MM.1S (cell line): ENCODE measurements around the gene PDPN.

Source experiments
- DNase-seq: peaks from one replicate; pipeline ENCODE4 v3.0.0-alpha.2; 2015
- H2AFZ ChIP-seq: fragments of 300-600 bp; sonication (generic); 2 replicates; pipeline ENCODE4 v1.6.0; 2016; ENCODE audit warnings: antibody characterized with exemption, low read length
- H3F3A ChIP-seq: fragments of 300-600 bp; sonication (generic); 2 replicates; pipeline ENCODE4 v1.6.1; 2016; ENCODE audit warnings: mild to moderate bottlenecking, antibody characterized with exemption, low read length, moderate library complexity, mixed read lengths; ENCODE audit not compliant: insufficient read depth
- H3K27ac ChIP-seq: fragments of 300-600 bp; sonication (generic); 2 replicates; pipeline ENCODE4 v1.5.1; 2016; ENCODE audit warnings: mild to moderate bottlenecking, low read length
- H3K27me3 ChIP-seq: fragments of 300-600 bp; sonication (generic); replicated peaks from 2 replicates; pipeline ENCODE4 v1.6.0; 2016; ENCODE audit warnings: low read length; ENCODE audit not compliant: insufficient read depth
- H3K36me3 ChIP-seq: fragments of 300-600 bp; sonication (generic); replicated peaks from 2 replicates; pipeline ENCODE4 v1.6.1; 2016; ENCODE audit warnings: mild to moderate bottlenecking, low read length, mixed read lengths; ENCODE audit not compliant: insufficient read depth
- H3K4me1 ChIP-seq: fragments of 300-600 bp; sonication (generic); 2 replicates; pipeline ENCODE4 v1.6.1; 2016; ENCODE audit warnings: low read length, mixed read lengths
- H3K4me2 ChIP-seq: fragments of 300-600 bp; sonication (generic); 2 replicates; pipeline ENCODE4 v1.6.0; 2016; ENCODE audit warnings: low read depth, low read length
- H3K4me3 ChIP-seq: fragments of 300-600 bp; sonication (generic); 2 replicates; pipeline ENCODE4 v1.5.1; 2016; ENCODE audit warnings: low read length, mixed read lengths
- H3K79me2 ChIP-seq: fragments of 300-600 bp; sonication (generic); 2 replicates; pipeline ENCODE4 v1.6.1; 2016; ENCODE audit warnings: mixed run types, low read length, mixed read lengths
- H3K9ac ChIP-seq: fragments of 300-600 bp; sonication (generic); 2 replicates; pipeline ENCODE4 v1.6.1; 2016; ENCODE audit warnings: low read length, mixed read lengths
- H3K9me2 ChIP-seq: fragments of 300-600 bp; sonication (generic); replicated peaks from 2 replicates; pipeline ENCODE4 v1.6.1; 2016; ENCODE audit warnings: mild to moderate bottlenecking, low read length, mixed read lengths; ENCODE audit not compliant: insufficient read depth
- H3K9me3 ChIP-seq: fragments of 300-600 bp; sonication (generic); replicated peaks from 2 replicates; pipeline ENCODE4 v1.6.1; 2016; ENCODE audit warnings: mild to moderate bottlenecking, low read length, mixed read lengths; ENCODE audit not compliant: insufficient read depth
- H4K20me1 ChIP-seq: fragments of 300-600 bp; sonication (generic); 2 replicates; pipeline ENCODE4 v1.6.1; 2016; ENCODE audit warnings: mild to moderate bottlenecking, low read length, moderate library complexity, mixed read lengths; ENCODE audit not compliant: insufficient read depth
- CTCF ChIP-seq: fragments of 300-600 bp; sonication (generic); IDR thresholded peaks from 2 replicates; pipeline ENCODE4 v1.5.1; 2016; ENCODE audit warnings: antibody characterized with exemption, low read length, mixed read lengths
- EZH2 ChIP-seq: fragments of 300-600 bp; sonication (generic); optimal IDR thresholded peaks from 2 replicates; pipeline ENCODE3; 2017; ENCODE audit warnings: low read depth, mild to moderate bottlenecking, antibody characterized with exemption, low read length, mixed read lengths
- EZH2phosphoT487 ChIP-seq: fragments of 300-600 bp; sonication (generic); IDR thresholded peaks from 2 replicates; pipeline ENCODE4 v1.6.1; 2018; ENCODE audit warnings: antibody characterized with exemption, low read length

Gene PDPN

DNA sequence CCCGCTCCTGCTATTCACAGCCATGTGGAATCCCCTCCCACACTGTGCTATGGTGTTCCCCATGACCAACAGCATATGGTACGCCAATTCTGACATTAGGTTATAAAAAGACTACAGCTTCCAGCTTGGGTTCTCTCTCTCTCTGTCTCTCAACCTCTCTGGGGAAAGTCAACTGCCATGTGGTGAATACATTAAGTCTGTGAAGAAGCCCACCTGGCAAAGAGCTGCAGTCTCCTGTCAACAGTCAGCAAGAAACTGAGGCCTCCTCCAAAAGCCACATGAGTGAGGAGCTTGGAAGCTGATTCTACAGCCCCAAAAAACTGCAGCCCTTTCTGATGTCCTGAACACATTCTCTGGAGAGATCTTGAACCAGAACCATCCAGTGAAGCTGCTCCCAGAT lies 44.8 kb upstream of the PDPN start:
- H3K27me3 ChIP-seq, result no peaks in the 10 kb centered on the region
- no peaks in the 10 kb centered on the region for H4K20me1 ChIP-seq
- no peaks in the 10 kb centered on the region for H3K9me2 ChIP-seq
- H3K9me3 ChIP-seq, result no peaks in the 10 kb centered on the region
- H3F3A ChIP-seq, result no peaks in the 10 kb centered on the region
- H3K4me2 ChIP-seq, result no peak overlapping the region
- no peaks in the 10 kb centered on the region for H3K36me3 ChIP-seq
- H3K9ac ChIP-seq, result no peak overlapping the region
- no peak overlapping the region for H3K27ac ChIP-seq
- no peaks in the 10 kb centered on the region for H3K79me2 ChIP-seq
- no peak overlapping the region for H2AFZ ChIP-seq
- no peak for TF ChIP-seq CTCF
- TF ChIP-seq EZH2, result no peak
- TF ChIP-seq EZH2phosphoT487, result no peak
- DNase-seq, result no peak
- H3K4me3 ChIP-seq, result no peak overlapping the region
- 0 out of 2 replicates have a peak, but pooled peaks cover 6% of the 10 kb centered on the region for H3K4me1 ChIP-seq

DNA sequence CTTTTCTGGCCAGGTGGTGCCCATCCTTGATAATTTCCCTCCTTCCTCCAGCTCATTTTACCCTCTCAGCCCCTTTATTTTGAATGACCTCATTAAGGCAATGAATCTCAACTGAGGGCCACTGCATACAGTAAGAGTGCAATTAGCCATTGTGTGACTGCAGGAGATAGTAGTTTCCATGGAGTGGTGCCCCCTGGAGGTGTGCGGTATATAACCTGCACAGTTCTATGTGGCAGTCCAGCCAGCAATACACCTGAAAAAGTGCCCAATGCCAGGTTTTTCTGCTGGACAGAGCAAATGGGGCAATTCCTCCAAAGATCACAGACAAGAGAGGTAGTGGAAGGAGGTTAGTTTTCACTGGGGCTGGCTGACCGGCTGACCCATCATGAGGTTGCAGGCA lies 43.9 kb upstream of the PDPN start:
- DNase-seq, result no peak
- Histone ChIP-seq H3K27me3 (no peaks in the 10 kb centered on the region), H4K20me1 (no peaks in the 10 kb centered on the region), H3K9me3 (no peaks in the 10 kb centered on the region), H3K9me2 (no peaks in the 10 kb centered on the region), H3K4me3 (no peak overlapping the region), H2AFZ (no peak overlapping the region), H3K9ac (no peak overlapping the region), H3K79me2 (no peaks in the 10 kb centered on the region), H3K27ac (no peak overlapping the region), H3K4me1 (0 out of 2 replicates have a peak, but pooled peaks cover 6% of the 10 kb centered on the region), H3K36me3 (no peaks in the 10 kb centered on the region), H3F3A (no peaks in the 10 kb centered on the region), H3K4me2 (no peak overlapping the region)
- TF ChIP-seq EZH2 (no peak), CTCF (no peak), EZH2phosphoT487 (no peak)

- Histone ChIP-seq H2AFZ (peak overlapping the region; percentile 55), H3K4me2 (no peak overlapping the region), H3K9me3 (no peaks in the 10 kb centered on the region), H3K36me3 (no peaks in the 10 kb centered on the region), H3F3A (no peaks in the 10 kb centered on the region), H4K20me1 (no peaks in the 10 kb centered on the region), H3K4me3 (no peak overlapping the region), H3K9ac (no peak overlapping the region), H3K27me3 (no peaks in the 10 kb centered on the region), H3K79me2 (no peaks in the 10 kb centered on the region), H3K27ac (no peak overlapping the region), H3K9me2 (no peaks in the 10 kb centered on the region), H3K4me1 (0 out of 2 replicates have a peak, but pooled peaks cover 6% of the 10 kb centered on the region)
- TF ChIP-seq EZH2, result no peak
- no peak for TF ChIP-seq CTCF
- TF ChIP-seq EZH2phosphoT487, result no peak
- DNase-seq, result no peak
Measured at GRCh38 chr1:13540866-13541265, 42.8 kb upstream of the PDPN start.
